Thyroid gland (tissue), 4 donors: Measurements from ENCODE around the gene ZNF438.

Experiments used
- CTCF ChIP-seq, 6 experiments: fragments of 200-600 bp in 3 of 6; fragments of 450-650 bp in 3 of 6; sonication (generic) in 3 of 6; IDR thresholded peaks; one replicate each; pipeline ENCODE4 v1.5.1; 2016 to 2019; ENCODE audit warnings: antibody characterized with exemption in 6 of 6, mild to moderate bottlenecking in 2 of 6, inconsistent platforms in 1 of 6, moderate library complexity in 1 of 6
- POLR2A ChIP-seq, 2 donors: fragments of 450-650 bp; IDR thresholded peaks; one replicate each; pipeline ENCODE4 v1.6.1; 2017; ENCODE audit warnings: antibody characterized with exemption in 2 of 2, mild to moderate bottlenecking in 2 of 2, moderate library complexity in 1 of 2

DNA sequence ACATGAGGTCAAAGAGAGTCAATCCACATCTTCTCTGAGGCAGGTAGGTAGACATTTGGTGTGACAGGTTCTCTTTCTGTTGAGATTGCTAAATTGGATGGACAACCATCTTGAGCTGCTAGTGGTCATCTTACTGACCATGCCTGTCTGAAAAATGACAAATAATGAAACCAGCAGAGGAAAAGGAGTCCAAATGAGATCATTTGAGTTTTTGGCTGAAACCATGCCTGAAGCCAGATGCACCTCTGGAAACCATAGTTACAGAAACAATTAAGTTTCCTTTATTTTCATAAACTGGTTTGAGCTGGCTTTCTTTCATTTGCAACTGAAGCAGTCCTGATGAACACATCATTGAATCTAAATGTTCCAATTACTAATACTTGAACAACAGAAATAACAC lies 100.6 kb downstream of the ZNF438 start:
- no peak for TF ChIP-seq CTCF (IDR thresholded peaks at IDR 0.05)
- no peak for TF ChIP-seq POLR2A (IDR thresholded peaks at IDR 0.05)
